HFFc6 (cell line): Measurements from ENCODE around the gene CADM2. TPM values are rescaled to one million over a fixed set of nuclear protein-coding genes. Genes with fewer than 3 reads are reported as not detected.

Experiments used
- DNase-seq: peaks from one replicate; pipeline ENCODE4 v3.0.0-alpha.2; 2018
- H3K27ac Mint-ChIP-seq: 2 replicates; pipeline ENCODE4 v1.8.0; 2020; ENCODE audit warnings: mild to moderate bottlenecking, mixed read lengths
- H3K27me3 Mint-ChIP-seq: 2 replicates; pipeline ENCODE4 v1.8.0; 2021; ENCODE audit warnings: mild to moderate bottlenecking, moderate library complexity, mixed read lengths; ENCODE audit not compliant: insufficient read depth
- H3K36me3 Mint-ChIP-seq: 2 replicates; pipeline ENCODE4 v1.8.0; 2021; ENCODE audit warnings: low read depth, mixed read lengths
- H3K4me1 Mint-ChIP-seq: 2 replicates; pipeline ENCODE4 v1.8.0; 2020; ENCODE audit warnings: low read depth, mixed read lengths
- H3K4me3 Mint-ChIP-seq: 2 replicates; pipeline ENCODE4 v1.8.0; 2020; ENCODE audit warnings: mild to moderate bottlenecking, moderate library complexity, mixed read lengths
- H3K9me3 Mint-ChIP-seq: 2 replicates; pipeline ENCODE4 v1.8.0; 2020; ENCODE audit warnings: mild to moderate bottlenecking, mixed read lengths
- total RNA-seq, 6 experiments: library from RNA; stranded (reverse); fragmentation: NEBNext Ultra II Directional; extraction: Animal tissue kit (Norgen Biotek cat#: 25700); gene quantifications; 2 replicates in 1 of 6; 3 replicates in 5 of 6; pipeline ENCODE4 v1.2.3, GENCODE V29; 2021
- TF ChIP-seq, protein P1 (sequence below): fragments of 200-600 bp; sonication (generic); IDR thresholded peaks from 2 replicates; pipeline ENCODE4 v1.5.0; 2021; ENCODE audit warnings: antibody characterized with exemption, mild to moderate bottlenecking

CADM2 gene
- total RNA-seq, 6 experiments from 2014 or later = not detected

DNA sequence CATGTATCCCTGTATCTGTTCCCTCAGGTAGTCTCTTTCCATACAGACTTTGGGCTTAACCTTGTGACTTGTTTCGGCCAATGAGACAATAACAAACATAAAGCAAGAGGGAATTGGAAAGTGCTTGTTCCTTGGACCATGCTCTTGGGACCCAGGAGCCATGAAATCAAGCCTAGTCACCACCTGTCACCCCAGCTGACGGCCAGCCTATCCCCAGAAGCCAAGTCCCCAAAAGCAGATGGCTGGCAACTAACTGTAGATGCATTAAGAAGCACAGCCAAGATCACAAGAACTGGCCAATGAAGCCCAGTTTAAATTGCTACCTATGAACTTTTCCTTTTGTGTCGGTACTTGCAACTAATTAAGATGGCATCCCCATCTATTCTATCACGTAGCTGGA, 822.0 kb downstream of the CADM2 start:
- H3K4me1 Mint-ChIP-seq = no peaks in the 10 kb centered on the region
- no peak overlapping the region for H3K27ac Mint-ChIP-seq
- H3K27me3 Mint-ChIP-seq = no peaks in the 10 kb centered on the region
- TF ChIP-seq, protein P1, sequence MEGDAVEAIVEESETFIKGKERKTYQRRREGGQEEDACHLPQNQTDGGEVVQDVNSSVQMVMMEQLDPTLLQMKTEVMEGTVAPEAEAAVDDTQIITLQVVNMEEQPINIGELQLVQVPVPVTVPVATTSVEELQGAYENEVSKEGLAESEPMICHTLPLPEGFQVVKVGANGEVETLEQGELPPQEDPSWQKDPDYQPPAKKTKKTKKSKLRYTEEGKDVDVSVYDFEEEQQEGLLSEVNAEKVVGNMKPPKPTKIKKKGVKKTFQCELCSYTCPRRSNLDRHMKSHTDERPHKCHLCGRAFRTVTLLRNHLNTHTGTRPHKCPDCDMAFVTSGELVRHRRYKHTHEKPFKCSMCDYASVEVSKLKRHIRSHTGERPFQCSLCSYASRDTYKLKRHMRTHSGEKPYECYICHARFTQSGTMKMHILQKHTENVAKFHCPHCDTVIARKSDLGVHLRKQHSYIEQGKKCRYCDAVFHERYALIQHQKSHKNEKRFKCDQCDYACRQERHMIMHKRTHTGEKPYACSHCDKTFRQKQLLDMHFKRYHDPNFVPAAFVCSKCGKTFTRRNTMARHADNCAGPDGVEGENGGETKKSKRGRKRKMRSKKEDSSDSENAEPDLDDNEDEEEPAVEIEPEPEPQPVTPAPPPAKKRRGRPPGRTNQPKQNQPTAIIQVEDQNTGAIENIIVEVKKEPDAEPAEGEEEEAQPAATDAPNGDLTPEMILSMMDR = no peak
- peaks cover 14% of the 10 kb centered on the region for H3K9me3 Mint-ChIP-seq
- no peak for DNase-seq
- no peaks in the 10 kb centered on the region for H3K36me3 Mint-ChIP-seq
- H3K4me3 Mint-ChIP-seq = no peak overlapping the region

DNA sequence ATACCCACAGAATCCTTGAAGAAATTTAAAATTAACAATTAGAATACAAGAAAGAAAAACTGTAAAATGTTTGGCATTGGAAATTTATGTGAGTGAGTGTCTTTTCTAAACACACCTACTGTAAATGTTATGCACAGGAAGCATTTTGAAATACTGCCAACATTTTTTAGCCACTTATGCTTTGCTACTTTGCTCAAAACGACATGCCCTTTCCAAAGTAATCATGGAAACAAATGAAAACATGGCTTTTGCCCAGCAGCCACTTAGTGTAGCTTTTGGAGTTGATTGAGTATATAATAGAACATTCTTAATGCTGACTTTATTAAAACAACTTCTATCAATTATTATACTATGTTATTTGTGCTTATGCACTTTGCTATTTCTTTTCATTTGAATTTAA, 823.0 kb downstream of the CADM2 start:
- Mint-ChIP-seq H3K9me3 (peaks cover 14% of the 10 kb centered on the region), H3K36me3 (no peaks in the 10 kb centered on the region), H3K27me3 (no peaks in the 10 kb centered on the region), H3K4me3 (no peak overlapping the region), H3K27ac (no peak overlapping the region), H3K4me1 (no peaks in the 10 kb centered on the region)
- DNase-seq = no peak
- TF ChIP-seq, protein P1 = no peak

DNA sequence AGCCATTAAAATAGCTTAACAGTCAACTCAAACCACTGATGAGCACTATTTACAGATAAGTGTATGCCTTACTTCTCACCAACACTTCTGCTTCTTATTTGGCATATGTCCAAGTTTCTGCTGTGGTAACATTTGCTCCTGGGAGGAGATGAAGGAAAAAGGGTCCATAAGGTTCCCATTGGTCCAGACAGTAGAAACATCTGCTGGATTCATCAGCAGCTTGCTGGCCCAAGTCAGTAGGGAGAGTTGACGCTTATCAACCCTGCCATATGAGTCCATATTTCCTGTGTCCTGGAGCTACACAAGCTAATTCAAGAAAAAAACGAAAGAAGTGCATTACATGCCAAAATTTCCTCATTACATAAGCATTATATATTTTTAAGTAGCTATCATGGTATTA, 824.5 kb downstream of the CADM2 start:
- no peak overlapping the region for H3K4me3 Mint-ChIP-seq
- TF ChIP-seq, protein P1 = no peak
- no peaks in the 10 kb centered on the region for H3K27me3 Mint-ChIP-seq
- no peaks in the 10 kb centered on the region for H3K36me3 Mint-ChIP-seq
- H3K27ac Mint-ChIP-seq = no peak overlapping the region
- H3K4me1 Mint-ChIP-seq = no peaks in the 10 kb centered on the region
- peaks cover 14% of the 10 kb centered on the region for H3K9me3 Mint-ChIP-seq
- no peak for DNase-seq

DNA sequence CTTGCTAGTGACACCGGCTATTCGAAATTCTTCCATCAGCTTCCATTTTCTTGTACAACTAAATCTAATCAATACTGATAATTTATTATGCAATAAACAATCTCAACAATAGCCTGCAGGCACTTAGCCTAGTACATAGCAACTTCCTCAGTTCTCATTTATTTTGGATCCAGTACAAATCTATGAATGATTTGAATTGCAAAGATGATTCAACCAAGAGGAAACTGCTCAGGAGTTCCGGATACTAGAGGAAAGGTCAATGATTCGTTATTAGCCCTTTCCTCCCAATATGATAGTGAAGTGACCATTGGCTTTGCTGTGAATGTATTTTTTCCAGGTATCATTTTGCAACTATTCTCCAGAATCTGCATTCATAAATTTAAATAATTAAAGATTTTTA, 827.0 kb downstream of the CADM2 start:
- no peaks in the 10 kb centered on the region for H3K4me1 Mint-ChIP-seq
- DNase-seq = no peak
- TF ChIP-seq, protein P1 = no peak
- H3K27ac Mint-ChIP-seq = no peak overlapping the region
- no peak overlapping the region for H3K4me3 Mint-ChIP-seq
- no peaks in the 10 kb centered on the region for H3K27me3 Mint-ChIP-seq
- peaks cover 14% of the 10 kb centered on the region for H3K9me3 Mint-ChIP-seq
- no peaks in the 10 kb centered on the region for H3K36me3 Mint-ChIP-seq

DNA sequence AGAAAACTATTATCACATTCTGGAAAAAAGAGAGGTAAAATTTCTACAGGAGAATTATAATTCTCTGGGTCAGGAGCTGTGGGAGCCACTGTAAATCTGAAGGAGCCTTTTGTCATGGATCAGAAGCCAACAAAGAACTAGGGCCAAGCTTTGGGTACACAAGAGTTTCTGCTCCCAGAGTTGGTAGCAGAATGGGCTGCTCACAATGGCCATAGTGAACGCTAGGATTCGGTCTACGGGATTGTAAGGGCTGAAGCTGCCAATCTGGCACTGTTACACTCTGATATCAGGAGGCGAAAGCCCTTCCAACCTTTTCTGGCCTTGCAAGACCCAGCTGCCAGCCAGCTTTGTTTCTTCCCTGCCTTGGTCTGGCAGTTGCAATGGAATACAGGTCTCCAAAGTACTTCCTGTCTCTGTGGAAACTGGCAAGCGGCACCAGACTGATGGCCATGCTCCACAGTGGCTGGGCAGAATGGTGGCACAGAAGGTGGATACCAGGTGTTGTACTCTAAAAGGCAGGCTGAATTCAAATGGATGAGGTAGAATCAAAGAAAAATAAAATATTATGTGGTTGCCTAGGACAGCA, 831.7 kb downstream of the CADM2 start:
- Mint-ChIP-seq H3K27me3 (no peaks in the 10 kb centered on the region), H3K9me3 (peaks cover 24% of the 10 kb centered on the region), H3K36me3 (no peaks in the 10 kb centered on the region), H3K4me1 (no peaks in the 10 kb centered on the region), H3K4me3 (no peak overlapping the region), H3K27ac (no peak overlapping the region)
- no peak for DNase-seq
- TF ChIP-seq, protein P1 = no peak

DNA sequence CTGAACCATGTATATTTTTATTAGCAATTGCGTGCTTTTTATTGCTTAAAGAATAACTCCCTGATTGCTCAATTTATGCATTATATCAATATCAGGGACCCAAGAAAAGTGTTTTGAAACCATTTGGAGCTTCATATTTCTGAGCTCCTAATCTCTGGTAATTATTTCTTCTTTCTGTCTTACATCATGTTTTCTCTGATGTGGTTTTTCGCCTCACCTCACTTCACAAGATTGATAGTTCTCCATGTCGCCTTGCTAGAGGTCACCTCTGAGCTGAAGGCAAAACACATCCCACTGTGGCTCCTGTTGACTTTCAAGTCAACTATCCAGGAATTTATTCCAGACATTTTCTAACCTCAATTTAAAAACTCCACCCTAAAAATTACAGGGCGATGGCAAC, 837.4 kb downstream of the CADM2 start:
- Mint-ChIP-seq H3K4me3 (no peak overlapping the region), H3K4me1 (no peaks in the 10 kb centered on the region), H3K27ac (no peak overlapping the region), H3K36me3 (no peaks in the 10 kb centered on the region), H3K27me3 (no peaks in the 10 kb centered on the region), H3K9me3 (peaks cover 49% of the 10 kb centered on the region)
- no peak for DNase-seq
- TF ChIP-seq, protein P1 = no peak
